HG03064 (cell line): ENCODE results near the gene UBE3D.
"Not testable (repeated sequence)": the region's sequence is repeated elsewhere in the genome, so short reads cannot be mapped to it uniquely, and the experiment has no call there.

Source experiments
- ATAC-seq: cut with Tn5 transposase; IDR thresholded peaks from one replicate; pipeline ENCODE4 v1.9.1; 2021; ENCODE audit warnings: low read depth; ENCODE audit not compliant: unreplicated experiment

Gene UBE3D

DNA sequence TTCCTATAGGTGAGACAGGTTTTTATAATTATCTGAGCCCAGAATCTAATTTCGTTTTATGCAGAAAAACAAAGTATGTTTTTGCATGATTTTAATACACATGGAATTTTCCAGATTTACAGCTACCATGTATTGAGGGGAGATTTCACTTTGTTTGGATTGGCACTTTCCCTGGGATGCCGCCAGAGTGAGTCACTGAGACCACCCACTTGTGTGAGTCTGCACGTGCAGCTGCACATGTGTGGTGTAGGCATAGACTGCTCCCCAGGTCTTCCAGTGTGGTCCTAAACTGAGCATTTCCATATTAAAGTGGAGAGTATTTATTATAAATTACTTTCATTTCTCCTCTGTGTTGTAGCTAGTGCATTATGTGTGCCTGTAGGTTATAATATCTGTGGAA, 186.8 kb downstream of the UBE3D start:
- no peak for ATAC-seq

DNA sequence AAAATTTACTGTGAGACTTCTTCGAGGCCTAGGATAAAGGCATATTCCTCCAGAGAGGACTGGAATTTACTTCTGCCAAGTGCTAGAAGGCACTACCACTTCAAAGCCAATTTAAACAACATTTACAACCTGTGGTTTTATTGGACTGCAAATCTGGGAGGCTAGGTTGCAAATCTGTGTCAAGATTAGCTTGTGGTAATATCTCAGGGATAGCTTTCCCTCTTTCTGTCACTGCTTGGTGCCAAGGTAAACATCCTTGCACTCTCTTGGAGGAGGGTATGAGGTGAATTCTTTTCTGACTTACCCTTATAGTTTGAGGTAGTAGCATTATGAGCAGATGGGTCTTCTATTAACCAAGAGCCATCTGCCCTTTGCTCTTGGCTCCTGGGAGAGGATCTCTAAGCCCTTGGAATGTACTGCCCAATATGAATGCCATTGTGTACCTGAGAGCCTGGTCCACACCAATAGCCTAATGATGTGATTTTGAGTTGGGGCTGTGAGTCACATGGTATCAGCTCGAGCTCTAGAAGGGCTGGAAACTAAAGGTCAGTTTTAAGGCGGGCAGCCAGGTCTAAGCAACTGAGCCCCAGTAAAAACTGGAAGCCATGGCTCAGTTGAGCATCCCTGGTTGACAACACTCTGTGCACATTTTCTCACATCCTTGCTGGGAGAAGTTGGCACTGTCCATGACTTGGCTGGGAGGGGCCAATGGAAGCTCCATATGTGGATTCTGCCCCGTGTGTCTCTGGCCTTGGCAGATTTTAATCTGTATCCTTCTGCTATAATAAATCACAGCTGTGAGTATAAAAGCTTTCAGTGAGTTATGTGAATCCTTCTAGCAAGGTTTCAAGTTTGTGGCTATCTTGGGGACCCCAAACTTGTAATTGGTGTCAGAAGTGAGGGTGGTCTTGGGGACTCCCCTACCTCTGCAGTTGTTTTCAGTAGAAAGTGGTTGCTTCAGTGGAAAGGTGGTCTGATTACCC, 188.1 kb downstream of the UBE3D start:
- ATAC-seq: no peak

DNA sequence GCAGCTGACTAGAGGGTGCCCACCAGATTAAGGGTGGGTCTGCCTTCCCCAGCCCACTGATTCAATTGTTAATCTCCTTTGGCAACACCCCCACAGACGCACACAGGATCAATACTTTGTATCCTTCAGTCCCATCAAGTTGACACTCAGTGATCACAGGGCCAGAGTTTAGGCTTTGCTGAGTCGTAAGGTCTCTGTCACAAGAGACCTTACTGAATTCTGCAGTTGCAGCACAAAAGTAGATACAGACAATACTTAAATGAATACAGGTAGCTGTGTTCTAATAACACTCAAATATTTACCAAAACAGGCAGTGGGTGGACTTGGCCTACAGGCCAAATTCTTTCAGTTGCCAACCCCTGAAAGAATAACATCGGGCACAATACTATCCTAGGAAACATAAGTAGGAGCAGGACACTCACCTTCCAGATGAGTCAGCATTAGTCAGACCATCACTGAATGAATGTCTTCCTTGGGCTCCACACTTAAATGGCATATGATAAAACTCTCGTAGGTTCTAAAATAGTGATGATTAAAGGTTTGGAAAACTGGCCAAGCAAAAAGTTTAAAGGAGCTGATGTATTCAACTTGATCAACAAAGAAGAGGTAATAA, 190.0 kb downstream of the UBE3D start:
- no peak for ATAC-seq

DNA sequence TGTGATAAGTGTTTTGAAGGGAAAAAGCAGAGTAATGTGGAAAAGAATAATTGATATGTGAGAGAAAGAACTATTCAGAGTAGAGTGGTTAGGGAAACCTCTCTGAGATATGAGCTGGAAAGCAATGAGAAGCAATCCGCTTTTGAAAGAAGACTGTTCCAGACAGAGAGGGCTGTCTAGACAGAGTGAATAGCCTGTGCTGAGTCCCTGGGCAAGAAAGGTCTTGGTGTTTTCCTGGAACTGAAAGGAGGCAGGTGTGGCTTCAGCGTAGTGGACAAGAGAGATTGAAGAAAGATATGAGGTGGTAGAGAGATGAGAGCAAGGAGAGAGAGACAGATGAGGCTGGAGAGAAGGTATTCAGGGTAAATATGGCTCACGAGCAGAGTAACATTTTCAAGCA, 190.8 kb downstream of the UBE3D start:
- no peak for ATAC-seq

DNA sequence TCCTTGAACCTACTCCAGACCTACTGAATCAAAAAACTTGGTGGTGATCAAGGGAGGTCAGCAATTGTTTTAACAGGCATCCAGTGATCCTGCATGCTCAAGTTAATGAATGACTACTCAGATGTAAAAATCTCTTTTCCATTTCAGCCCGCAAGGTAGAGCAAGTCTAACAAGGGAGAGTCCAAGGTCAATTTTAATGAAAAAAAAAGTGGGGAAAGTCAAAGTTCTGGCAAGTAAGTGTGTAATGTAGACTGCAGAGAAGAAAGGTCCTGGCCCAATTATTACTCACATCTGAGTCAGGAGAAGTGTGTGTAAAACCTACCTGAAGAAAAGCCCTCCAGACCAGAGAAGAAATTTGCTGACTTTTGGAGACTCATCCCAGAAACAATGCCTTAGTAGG, 193.5 kb downstream of the UBE3D start:
- ATAC-seq: no peak

DNA sequence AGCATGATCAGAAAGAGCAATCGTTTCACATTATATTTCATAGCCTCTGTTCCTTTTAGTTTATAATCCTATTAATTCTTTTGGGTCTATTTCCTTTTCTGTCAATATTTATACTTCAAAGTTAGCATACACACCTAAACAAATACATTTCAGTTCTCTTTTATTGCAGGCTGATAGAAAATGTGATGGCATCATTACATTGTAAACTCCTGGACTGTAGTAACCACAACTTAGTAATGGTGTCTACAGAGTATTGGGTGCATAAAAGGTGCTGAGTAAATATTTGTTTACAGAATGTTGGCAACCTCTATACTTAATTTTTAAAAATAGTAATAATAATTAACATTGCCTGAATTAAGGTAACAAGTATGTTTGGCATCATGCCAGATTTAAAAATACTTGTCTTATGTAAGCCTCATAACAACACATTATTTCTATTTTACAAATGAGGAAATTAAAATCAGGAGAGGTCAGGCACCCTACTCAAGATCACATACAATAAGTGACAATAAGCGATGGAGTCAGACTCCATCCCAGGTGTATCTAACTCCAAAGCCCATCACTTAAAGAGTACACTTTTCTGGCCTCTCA, 195.0 kb downstream of the UBE3D start:
- ATAC-seq: no peak

DNA sequence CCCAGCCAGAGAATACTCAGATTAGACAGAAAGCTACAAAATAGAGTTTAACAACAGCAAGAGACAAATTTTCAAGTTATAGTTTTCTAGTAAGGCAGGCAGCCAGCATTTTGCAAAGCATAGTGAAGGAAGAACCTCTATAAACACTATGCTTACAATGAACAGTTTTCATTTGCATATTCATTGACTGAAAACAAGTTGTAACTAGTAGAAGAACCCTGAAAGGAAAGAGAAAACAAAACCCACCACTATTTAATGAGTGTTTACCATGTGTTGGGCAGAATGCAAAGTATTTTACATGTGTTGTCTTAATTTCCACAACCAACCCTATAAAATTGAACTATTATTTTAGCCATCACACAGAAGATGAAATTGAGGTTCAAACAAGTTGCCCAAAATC, 196.1 kb downstream of the UBE3D start:
- ATAC-seq: no peak

DNA sequence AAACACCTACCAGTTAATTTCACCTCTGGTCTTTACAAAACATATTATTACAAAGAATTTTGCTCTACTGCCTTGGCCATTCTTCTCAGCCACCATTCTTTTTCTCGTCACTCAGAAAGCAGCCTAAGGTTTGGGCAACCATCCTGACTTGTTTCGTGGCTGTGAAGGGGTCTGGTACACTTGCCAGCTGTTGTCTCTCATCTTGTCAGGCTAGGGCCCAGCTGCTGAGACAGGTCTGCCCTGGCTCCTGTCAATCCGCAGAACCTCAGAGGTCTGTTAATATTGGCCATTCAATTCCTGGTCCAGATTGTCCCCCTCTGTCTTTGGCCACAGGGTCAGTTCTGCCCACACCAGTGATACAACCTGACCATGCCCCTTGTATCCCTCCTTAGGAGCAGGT, 197.7 kb downstream of the UBE3D start:
- no peak for ATAC-seq

DNA sequence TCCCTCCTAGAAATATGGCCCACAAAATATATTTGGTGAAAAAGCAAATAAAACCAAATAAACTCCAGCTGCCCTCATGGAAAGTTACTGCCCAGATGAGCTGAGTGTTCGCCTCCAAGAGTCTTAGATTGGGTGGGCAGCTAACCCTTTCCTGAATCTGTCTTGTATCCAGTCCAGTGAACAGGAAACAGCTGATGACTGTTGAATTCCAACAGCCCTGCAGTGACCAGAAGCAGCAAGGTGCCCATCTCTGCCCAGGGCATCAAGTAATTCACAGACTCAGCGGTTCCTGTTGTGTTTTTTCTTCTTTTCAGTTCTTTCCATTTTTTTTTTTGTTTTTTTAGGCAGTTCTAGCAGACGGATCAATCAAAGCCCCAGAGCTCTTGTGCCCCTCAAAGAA, 199.2 kb downstream of the UBE3D start:
- ATAC-seq: no peak

DNA sequence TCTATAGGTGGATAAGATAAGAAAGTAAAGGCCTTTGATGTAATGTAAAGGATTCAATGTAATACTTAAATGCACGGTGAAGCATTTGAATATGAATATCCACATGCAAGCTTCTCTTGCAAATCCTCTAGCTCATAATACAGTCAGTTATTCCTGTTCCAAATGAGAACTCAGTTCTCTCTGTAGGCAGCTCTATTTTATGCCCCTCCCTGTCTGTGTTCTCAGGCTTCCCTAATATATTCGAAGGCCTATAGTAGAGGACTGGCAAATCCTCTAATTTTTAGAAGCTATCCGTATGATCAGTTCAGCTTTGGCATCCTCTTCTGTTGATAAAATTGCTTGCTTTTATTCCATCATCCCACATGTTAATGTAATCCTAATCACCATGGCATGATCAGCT, 200.2 kb downstream of the UBE3D start:
- ATAC-seq: no peak

DNA sequence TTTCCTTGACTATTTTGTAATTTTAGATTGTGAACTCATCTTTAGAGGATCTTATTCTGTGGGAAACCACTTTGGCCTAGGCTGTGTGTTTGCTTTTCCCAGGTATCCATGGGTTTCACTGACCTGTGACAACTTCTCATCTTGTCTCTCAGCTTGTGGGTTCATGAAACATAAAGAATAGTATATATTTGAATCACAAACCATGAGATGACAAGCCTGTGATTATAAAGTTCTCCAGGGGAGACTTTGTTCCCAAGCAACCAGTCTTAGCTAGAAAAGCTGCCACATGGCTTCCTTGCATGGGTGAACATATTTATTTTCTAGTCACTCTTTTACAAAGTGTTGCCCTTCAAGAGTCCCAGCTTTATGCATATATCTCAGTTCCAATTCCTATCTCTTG, 201.9 kb downstream of the UBE3D start:
- ATAC-seq: no peak

DNA sequence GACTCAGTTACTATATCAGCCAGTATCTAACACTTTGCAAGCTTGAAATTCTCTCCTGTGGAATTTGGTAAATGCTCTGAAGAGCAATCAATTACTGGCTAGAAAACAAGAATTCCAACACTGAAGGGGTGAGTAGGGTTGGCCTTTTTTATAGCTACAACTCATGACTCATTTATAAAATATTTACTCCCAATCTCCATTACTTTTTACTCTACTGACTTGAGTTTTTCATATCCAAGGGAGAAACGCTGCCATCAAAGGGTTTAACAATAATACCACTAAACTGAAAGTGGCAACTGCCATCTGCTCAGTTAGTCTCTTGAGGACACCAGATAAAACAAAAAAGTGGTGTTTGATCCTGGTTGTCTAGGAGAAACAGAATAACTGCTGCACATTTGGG, 203.1 kb downstream of the UBE3D start:
- ATAC-seq: no peak

DNA sequence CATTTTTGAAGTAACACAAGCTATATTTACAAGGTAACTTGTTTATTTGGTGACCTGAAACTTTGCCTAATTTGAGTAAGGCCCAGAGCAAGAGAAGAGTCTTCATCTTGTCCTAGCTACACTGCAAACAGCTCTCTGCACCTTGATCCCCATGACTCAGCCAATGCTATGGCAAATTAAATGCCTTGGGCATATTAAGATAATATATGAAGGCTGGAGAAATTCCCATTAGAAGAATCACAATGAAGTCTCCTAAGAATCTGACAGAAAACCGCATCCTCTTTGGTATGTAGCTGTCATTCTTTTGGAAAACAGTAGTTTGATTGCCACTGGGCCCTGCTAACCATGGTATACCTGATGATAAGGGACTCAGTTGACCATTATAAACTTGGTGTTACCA, 204.5 kb downstream of the UBE3D start:
- ATAC-seq: no peak

DNA sequence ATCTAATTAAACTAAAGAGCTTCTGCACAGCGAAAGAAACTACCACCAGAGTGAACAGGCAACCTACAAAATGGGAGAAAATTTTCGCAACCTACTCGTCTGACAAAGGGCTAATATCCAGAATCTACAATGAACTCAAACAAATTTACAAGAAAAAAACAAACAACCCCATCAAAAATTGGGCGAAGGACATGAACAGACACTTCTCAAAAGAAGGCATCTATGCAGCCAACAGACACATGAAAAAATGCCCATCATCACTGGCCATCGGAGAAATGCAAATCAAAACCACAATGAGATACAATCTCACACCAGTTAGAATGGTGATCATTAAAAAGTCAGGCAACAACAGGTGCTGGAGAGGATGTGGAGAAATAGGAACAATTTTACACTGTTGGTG, 209.6 kb downstream of the UBE3D start:
- ATAC-seq: not testable (repeated sequence)

DNA sequence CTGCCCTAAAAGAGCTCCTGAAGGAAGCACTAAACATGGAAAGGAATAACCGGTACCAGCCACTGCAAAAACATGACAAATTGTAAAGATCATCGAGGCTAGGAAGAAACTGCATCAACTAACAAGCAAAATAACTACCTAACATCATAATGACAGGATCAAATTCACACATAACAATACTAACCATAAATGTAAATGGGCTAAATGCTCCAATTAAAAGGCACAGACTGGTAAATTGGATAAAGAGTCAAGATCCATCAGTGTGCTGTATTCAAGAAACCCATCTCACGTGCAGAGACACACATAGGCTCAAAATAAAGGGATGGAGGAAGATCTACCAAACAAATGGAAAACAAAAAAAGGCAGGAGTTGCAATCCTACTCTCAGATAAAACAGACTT, 212.7 kb downstream of the UBE3D start:
- not testable (repeated sequence) for ATAC-seq

DNA sequence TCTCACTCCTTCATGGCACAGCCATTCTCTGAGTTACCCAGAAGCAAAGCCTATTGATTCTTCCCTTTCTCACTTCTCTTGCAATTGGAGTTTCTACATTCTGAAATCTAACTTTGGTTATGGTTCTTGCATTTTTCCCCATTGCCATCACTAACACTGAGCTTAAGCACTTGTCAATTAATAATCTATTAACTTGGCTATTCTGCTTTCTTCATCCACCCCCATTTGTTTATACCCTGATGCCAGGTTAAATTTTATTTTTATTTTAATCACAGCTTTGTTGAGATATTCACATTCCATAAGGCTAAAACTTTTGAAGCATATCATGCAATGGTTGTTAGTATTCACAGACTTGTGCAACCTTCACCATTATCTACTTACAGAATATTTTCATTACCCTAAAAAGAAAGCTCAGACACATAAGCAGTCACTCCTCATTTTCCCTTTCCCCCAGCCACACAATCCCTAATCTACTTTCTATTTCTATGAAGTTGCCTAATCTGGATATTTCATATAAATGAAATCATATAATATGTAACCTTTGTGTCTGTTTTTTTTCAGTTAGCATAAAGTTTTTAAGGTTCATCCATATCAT, 222.3 kb downstream of the UBE3D start:
- ATAC-seq: no peak

DNA sequence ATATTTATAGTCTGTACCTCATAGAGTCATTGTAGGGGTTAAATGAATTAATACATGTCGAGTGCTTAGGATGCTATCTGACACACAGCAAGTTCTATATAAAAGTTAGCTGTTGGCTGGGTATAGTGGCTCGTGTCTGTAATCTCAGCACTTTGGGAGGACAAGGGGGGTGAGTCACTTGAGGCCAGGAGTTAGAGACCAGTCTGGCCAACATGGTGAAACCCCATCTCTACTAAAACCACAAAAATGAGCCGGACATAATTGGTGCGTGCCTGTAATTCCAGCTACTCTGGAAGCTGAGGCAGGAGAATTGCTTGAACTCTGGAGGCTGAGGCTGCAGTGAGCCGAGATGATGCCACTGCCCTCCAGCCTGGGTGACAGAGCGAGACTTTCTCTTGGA, 222.9 kb downstream of the UBE3D start:
- no peak for ATAC-seq
